Suprapubic skin (tissue), 4 donors: Measurements from ENCODE around the gene CACNG4.

Experiments used
- CTCF ChIP-seq, 2 donors: fragments of 200-600 bp in 1 of 2; fragments of 450-650 bp in 1 of 2; sonication (generic) in 1 of 2; IDR thresholded peaks; one replicate each; pipeline ENCODE4 v1.5.1; 2016 to 2019; ENCODE audit warnings: antibody characterized with exemption in 2 of 2, mild to moderate bottlenecking in 1 of 2, moderate library complexity in 1 of 2
- EP300 ChIP-seq: sonication (generic); formaldehyde crosslinking; IDR thresholded peaks from one replicate; pipeline ENCODE4 v1.6.1; 2017; ENCODE audit warnings: antibody characterized with exemption
- POLR2A ChIP-seq, 2 donors: fragments of 450-650 bp; IDR thresholded peaks; one replicate each; pipeline ENCODE4 v1.6.1; 2017; ENCODE audit warnings: antibody characterized with exemption in 2 of 2, mild to moderate bottlenecking in 2 of 2, moderate library complexity in 2 of 2
- POLR2AphosphoS5 ChIP-seq, 3 donors: sonication (generic); formaldehyde crosslinking; IDR thresholded peaks; one replicate each; pipeline ENCODE4 v1.6.1; 2017; ENCODE audit warnings: antibody characterized with exemption in 3 of 3

DNA sequence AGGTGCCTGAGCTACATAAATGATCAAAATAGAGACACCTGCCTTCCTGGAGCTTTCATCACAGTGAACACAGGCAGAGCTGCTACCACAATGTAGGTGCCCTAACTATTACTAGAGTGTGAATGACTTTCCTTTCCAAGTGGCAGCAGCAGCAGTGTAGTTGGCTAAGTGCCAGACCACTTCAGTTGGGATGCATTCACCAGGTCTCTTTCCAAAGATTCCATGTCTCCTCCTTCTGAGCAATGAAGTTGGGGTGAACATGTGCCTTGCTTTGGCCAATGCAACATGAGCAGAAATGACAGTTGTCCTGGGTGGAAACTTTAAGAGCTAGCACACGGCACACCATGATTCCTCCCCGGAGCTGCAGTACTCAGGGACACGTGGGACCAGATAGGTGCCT, 23.3 kb upstream of the CACNG4 start:
- TF ChIP-seq CTCF (IDR thresholded peaks at IDR 0.05) = no peak
- no peak for TF ChIP-seq EP300
- no peak for TF ChIP-seq POLR2AphosphoS5 (IDR thresholded peaks at IDR 0.05)
- TF ChIP-seq POLR2A (IDR thresholded peaks at IDR 0.05) = no peak
